Duodenal mucosa (tissue), 2 donors: ENCODE results near the gene KRTAP10-5.

Experiments used
- H3K27ac ChIP-seq: one replicate; pipeline ENCODE4 v1.7.0; 2013; ENCODE audit warnings: low read depth, low read length
- H3K27me3 ChIP-seq, 2 donors: one replicate each; pipeline ENCODE4 v1.7.0; 2013; ENCODE audit warnings: low read length in 2 of 2, control low read depth in 1 of 2; ENCODE audit not compliant: insufficient read depth in 2 of 2, control insufficient read depth in 1 of 2
- H3K36me3 ChIP-seq, 2 donors: one replicate each; pipeline ENCODE4 v1.7.0; 2013; ENCODE audit warnings: low read length in 2 of 2, control low read depth in 1 of 2; ENCODE audit not compliant: insufficient read depth in 2 of 2, control insufficient read depth in 1 of 2
- H3K4me1 ChIP-seq, 2 donors: one replicate each; pipeline ENCODE4 v1.7.0; 2013; ENCODE audit warnings: low read length in 2 of 2, control low read depth in 1 of 2; ENCODE audit not compliant: insufficient read depth in 2 of 2, control insufficient read depth in 1 of 2
- H3K4me3 ChIP-seq, 2 donors: one replicate each; pipeline ENCODE4 v1.7.0; 2013; ENCODE audit warnings: low read length in 2 of 2, low read depth in 1 of 2
- H3K9ac ChIP-seq, 2 donors: one replicate each; pipeline ENCODE4 v1.7.0; 2013; ENCODE audit warnings: low read length in 2 of 2, low read depth in 1 of 2
- H3K9me3 ChIP-seq, 2 donors: one replicate each; pipeline ENCODE4 v1.7.0; 2013; ENCODE audit warnings: low read length in 2 of 2, control low read depth in 1 of 2; ENCODE audit not compliant: control insufficient read depth in 1 of 2

The KRTAP10-5 gene

GRCh38 chr21:44618504-44618903, 38.1 kb upstream of the KRTAP10-5 start:
- Histone ChIP-seq H3K36me3 (no peaks in the 10 kb centered on the region), H3K4me3 (no peak overlapping the region), H3K4me1 (peaks cover 0 to 11% of the 10 kb centered on the region in 2 donors), H3K27me3 (no peaks in the 10 kb centered on the region), H3K9me3 (peaks cover 5 to 7% of the 10 kb centered on the region in 2 donors), H3K9ac (no peak overlapping the region), H3K27ac (no peak overlapping the region)

- Histone ChIP-seq H3K4me1 (peaks cover 0 to 11% of the 10 kb centered on the region in 2 donors), H3K4me3 (no peak overlapping the region), H3K27ac (no peak overlapping the region), H3K9ac (no peak overlapping the region), H3K36me3 (no peaks in the 10 kb centered on the region), H3K27me3 (no peaks in the 10 kb centered on the region), H3K9me3 (no peaks in the 10 kb centered on the region)
Measured at GRCh38 chr21:44617071-44617501, 36.7 kb upstream of the KRTAP10-5 start.

- no peak overlapping the region for H3K4me3 ChIP-seq
- no peak overlapping the region for H3K27ac ChIP-seq
- H3K9me3 ChIP-seq, result no peaks in the 10 kb centered on the region
- no peaks in the 10 kb centered on the region for H3K27me3 ChIP-seq
- no peak overlapping the region for H3K9ac ChIP-seq
- no peaks in the 10 kb centered on the region for H3K36me3 ChIP-seq
- H3K4me1 ChIP-seq, result peaks cover 0 to 11% of the 10 kb centered on the region in 2 donors
Measured at GRCh38 chr21:44616591-44616926, 36.2 kb upstream of the KRTAP10-5 start.

GRCh38 chr21:44615911-44616590, 35.6 kb upstream of the KRTAP10-5 start:
- Histone ChIP-seq H3K4me3 (no peak overlapping the region), H3K27me3 (no peaks in the 10 kb centered on the region), H3K36me3 (no peaks in the 10 kb centered on the region), H3K27ac (no peak overlapping the region), H3K9me3 (peaks cover 0 to 2% of the 10 kb centered on the region in 2 donors), H3K4me1 (peaks cover 0 to 11% of the 10 kb centered on the region in 2 donors), H3K9ac (no peak overlapping the region)

GRCh38 chr21:44615466-44615865, 35.1 kb upstream of the KRTAP10-5 start:
- H3K9me3 ChIP-seq, result peaks cover 3% of the 10 kb centered on the region in 2 donors
- H3K36me3 ChIP-seq, result no peaks in the 10 kb centered on the region
- H3K4me1 ChIP-seq, result peaks cover 0 to 11% of the 10 kb centered on the region in 2 donors
- no peak overlapping the region for H3K4me3 ChIP-seq
- no peak overlapping the region for H3K27ac ChIP-seq
- H3K27me3 ChIP-seq, result no peaks in the 10 kb centered on the region
- H3K9ac ChIP-seq, result no peak overlapping the region

- H3K9me3 ChIP-seq, result peaks cover 3 to 7% of the 10 kb centered on the region in 2 donors
- no peaks in the 10 kb centered on the region for H3K36me3 ChIP-seq
- peaks cover 0 to 11% of the 10 kb centered on the region in 2 donors for H3K4me1 ChIP-seq
- no peak overlapping the region for H3K9ac ChIP-seq
- H3K4me3 ChIP-seq, result no peak overlapping the region
- H3K27ac ChIP-seq, result no peak overlapping the region
- H3K27me3 ChIP-seq, result no peaks in the 10 kb centered on the region
Measured at GRCh38 chr21:44614961-44615391, 34.6 kb upstream of the KRTAP10-5 start.

- no peak overlapping the region for H3K27ac ChIP-seq
- H3K27me3 ChIP-seq, result no peaks in the 10 kb centered on the region
- H3K9ac ChIP-seq, result no peak overlapping the region
- H3K4me3 ChIP-seq, result no peak overlapping the region
- H3K4me1 ChIP-seq, result peaks cover 0 to 9% of the 10 kb centered on the region in 2 donors
- no peaks in the 10 kb centered on the region for H3K36me3 ChIP-seq
- H3K9me3 ChIP-seq, result peaks cover 5 to 7% of the 10 kb centered on the region in 2 donors
Measured at GRCh38 chr21:44614161-44614631, 33.8 kb upstream of the KRTAP10-5 start.

- H3K4me3 ChIP-seq, result no peak overlapping the region
- peaks cover 5 to 7% of the 10 kb centered on the region in 2 donors for H3K9me3 ChIP-seq
- H3K27me3 ChIP-seq, result no peaks in the 10 kb centered on the region
- no peak overlapping the region for H3K27ac ChIP-seq
- no peaks in the 10 kb centered on the region for H3K36me3 ChIP-seq
- H3K9ac ChIP-seq, result no peak overlapping the region
- H3K4me1 ChIP-seq, result peaks cover 0 to 3% of the 10 kb centered on the region in 2 donors
Measured at GRCh38 chr21:44613386-44614155, 33.2 kb upstream of the KRTAP10-5 start.

- Histone ChIP-seq H3K27me3 (no peaks in the 10 kb centered on the region), H3K27ac (no peak overlapping the region), H3K36me3 (no peaks in the 10 kb centered on the region), H3K4me1 (no peaks in the 10 kb centered on the region), H3K4me3 (no peak overlapping the region), H3K9ac (no peak overlapping the region), H3K9me3 (peaks cover 5 to 7% of the 10 kb centered on the region in 2 donors)
Measured at GRCh38 chr21:44612669-44613229, 32.3 kb upstream of the KRTAP10-5 start.

- no peaks in the 10 kb centered on the region for H3K4me1 ChIP-seq
- H3K9me3 ChIP-seq, result peaks cover 5 to 7% of the 10 kb centered on the region in 2 donors
- no peak within 1 kb of the TSS for H3K4me3 ChIP-seq
- H3K36me3 ChIP-seq, result no peaks in the 10 kb centered on the region
- H3K27me3 ChIP-seq, result no peaks in the 10 kb centered on the region
- no peak within 1 kb of the TSS for H3K27ac ChIP-seq
- H3K9ac ChIP-seq, result no peak within 1 kb of the TSS
Measured at GRCh38 chr21:44612029-44612486, 31.7 kb upstream of the KRTAP10-5 start, which contains the start of gene KRTAP10-8. TSS of gene KRTAP10-8 (plus strand) at chr21:44612079. CDS start at chr21:44612101, 22 bp downstream.
